Brain microvascular endothelial cell (primary cell): ENCODE results near the gene PDE4D.

Experiments used
- DNase-seq: peaks from one replicate; pipeline ENCODE4 v3.0.0-alpha.2; 2020
- H3K27ac ChIP-seq: fragments of 250-450 bp; sonication (Bioruptor Pico); 2 replicates; pipeline ENCODE4 v1.5.1; 2020; ENCODE audit warnings: mild to moderate bottlenecking, moderate library complexity
- H3K27me3 ChIP-seq: fragments of 250-450 bp; sonication (Bioruptor Pico); replicated peaks from 2 replicates; pipeline ENCODE4 v1.5.1; 2020; ENCODE audit warnings: mild to moderate bottlenecking
- H3K36me3 ChIP-seq: fragments of 250-450 bp; sonication (Bioruptor Pico); replicated peaks from 2 replicates; pipeline ENCODE4 v1.5.1; 2020; ENCODE audit warnings: mild to moderate bottlenecking
- H3K4me3 ChIP-seq: 2 replicates; pipeline ENCODE4 v1.5.1; 2011; ENCODE audit warnings: low read depth, mild to moderate bottlenecking, control low read depth, low read length, moderate library complexity
- in situ Hi-C: cut with HindIII; loops from 2 replicates; pipeline ENCODE4 v1.10.0; 2017; ENCODE audit warnings: low sequenced_read_pairs, low pct_ligation_motif_present
- TF ChIP-seq, protein P1 (sequence below): IDR thresholded peaks from 2 replicates; pipeline ENCODE4 v1.5.1; 2011; ENCODE audit warnings: low read depth, mild to moderate bottlenecking, moderate library complexity, low read length, control low read depth, inconsistent platforms; ENCODE audit errors: missing control alignments

PDE4D gene

GRCh38 chr5:59446356-59446755, 447.2 kb downstream of the PDE4D start:
- in situ Hi-C loops = no loop called here
- H3K27me3 ChIP-seq = no peaks in the 10 kb centered on the region
- H3K4me3 ChIP-seq = no peak overlapping the region
- TF ChIP-seq, protein P1, sequence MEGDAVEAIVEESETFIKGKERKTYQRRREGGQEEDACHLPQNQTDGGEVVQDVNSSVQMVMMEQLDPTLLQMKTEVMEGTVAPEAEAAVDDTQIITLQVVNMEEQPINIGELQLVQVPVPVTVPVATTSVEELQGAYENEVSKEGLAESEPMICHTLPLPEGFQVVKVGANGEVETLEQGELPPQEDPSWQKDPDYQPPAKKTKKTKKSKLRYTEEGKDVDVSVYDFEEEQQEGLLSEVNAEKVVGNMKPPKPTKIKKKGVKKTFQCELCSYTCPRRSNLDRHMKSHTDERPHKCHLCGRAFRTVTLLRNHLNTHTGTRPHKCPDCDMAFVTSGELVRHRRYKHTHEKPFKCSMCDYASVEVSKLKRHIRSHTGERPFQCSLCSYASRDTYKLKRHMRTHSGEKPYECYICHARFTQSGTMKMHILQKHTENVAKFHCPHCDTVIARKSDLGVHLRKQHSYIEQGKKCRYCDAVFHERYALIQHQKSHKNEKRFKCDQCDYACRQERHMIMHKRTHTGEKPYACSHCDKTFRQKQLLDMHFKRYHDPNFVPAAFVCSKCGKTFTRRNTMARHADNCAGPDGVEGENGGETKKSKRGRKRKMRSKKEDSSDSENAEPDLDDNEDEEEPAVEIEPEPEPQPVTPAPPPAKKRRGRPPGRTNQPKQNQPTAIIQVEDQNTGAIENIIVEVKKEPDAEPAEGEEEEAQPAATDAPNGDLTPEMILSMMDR = no peak
- no peak overlapping the region for H3K27ac ChIP-seq
- no peak for DNase-seq
- no peaks in the 10 kb centered on the region for H3K36me3 ChIP-seq

DNA sequence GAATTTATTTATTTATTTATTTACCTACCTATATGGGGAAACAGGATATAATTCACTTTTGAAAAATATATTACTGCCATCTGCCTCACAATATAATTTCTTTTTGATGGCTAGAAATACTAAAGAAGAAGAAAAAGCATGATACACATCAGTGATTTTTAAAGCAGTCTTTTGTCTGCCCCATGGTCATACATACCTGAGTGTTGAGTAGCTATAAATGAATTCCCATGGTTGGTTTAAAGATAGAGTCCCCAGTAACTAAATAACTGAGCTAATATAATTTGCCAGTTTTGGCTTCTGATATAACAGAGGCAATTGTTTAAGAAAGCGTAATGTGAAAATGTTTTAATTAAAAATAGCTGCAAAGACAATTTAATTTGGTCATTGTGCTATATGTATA, 447.8 kb downstream of the PDE4D start:
- no peaks in the 10 kb centered on the region for H3K27me3 ChIP-seq
- H3K4me3 ChIP-seq = no peak overlapping the region
- TF ChIP-seq, protein P1 = no peak
- no peaks in the 10 kb centered on the region for H3K36me3 ChIP-seq
- in situ Hi-C loops = no loop called here
- DNase-seq = no peak
- H3K27ac ChIP-seq = no peak overlapping the region

DNA sequence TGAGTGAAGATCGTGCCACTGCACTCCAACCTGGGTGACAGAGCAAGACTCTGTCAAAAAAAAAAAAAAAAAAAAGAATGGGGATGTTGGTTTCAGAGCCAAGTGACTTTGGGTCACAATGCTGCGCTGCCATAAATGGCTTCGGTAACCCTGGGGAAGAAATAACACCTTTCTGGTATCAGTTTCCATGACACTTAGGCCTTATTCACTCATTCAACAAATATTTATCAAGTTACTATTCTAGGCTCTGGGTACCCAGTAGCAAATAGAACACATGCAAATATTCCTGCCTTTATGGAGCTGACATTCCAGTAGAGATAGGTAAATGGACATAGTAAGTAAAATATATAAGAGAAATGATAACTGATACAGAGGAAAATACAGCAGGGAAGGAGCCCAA, 454.2 kb downstream of the PDE4D start:
- H3K27ac ChIP-seq = no peak overlapping the region
- no peak overlapping the region for H3K4me3 ChIP-seq
- DNase-seq = no peak
- H3K27me3 ChIP-seq = no peaks in the 10 kb centered on the region
- in situ Hi-C loops = no loop called here
- no peaks in the 10 kb centered on the region for H3K36me3 ChIP-seq
- TF ChIP-seq, protein P1 = no peak

DNA sequence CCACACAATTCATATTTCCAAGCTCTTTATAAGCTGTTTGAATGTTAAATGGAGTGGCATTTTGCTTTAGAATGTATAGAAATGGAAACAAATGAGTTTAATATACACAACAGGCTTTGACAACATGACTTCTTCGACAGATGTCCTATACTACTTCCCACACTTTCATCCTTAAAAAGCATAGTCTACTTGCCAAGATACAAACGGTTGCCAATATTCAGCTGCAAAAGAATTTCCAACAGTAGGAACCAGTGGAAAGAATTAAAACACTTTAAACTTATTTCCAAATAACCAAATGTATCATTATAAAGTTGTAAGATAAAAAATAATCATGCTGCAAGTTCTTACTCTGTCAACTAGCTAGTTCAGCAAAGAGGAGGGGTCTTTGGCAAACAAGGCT, 456.4 kb downstream of the PDE4D start:
- H3K27me3 ChIP-seq = no peaks in the 10 kb centered on the region
- H3K4me3 ChIP-seq = no peak overlapping the region
- in situ Hi-C loops = no loop called here
- no peak for DNase-seq
- TF ChIP-seq, protein P1 = no peak
- H3K27ac ChIP-seq = no peak overlapping the region
- no peaks in the 10 kb centered on the region for H3K36me3 ChIP-seq

DNA sequence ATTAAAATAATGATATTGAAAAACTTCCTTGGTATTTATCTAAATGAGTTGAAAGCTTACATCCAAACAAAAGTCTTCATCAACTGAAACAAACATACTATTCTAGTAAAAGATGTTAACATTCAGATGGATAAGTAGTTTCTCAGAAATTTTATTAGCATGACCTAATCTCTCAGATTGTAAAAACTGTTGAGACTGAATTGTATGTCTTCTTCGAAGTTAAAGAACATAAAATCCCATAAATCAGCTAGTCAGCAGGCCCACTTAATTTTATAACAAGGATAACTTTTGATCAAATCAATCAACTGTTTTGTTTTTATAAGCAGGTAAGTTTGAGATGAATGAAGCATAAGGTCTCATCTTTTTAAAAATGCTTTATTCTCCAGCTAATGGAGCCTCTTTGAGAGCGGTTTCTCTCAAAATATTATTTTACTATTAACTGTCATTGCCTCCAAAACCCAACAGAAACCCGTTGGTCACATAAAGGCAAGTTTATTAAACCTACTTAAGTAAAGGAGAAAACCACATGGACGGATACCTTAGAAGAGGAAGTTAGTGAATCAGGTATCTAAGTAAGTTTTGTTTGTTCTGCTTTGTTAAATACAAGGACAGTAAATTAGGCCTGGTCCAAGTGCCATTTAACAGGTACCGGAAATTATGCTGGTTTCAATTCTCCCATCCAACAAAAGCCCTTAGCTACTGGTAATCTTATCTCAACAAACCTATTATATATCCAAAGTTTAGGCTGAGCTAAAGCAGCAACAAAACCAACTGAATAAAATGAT, 457.0 kb downstream of the PDE4D start:
- Histone ChIP-seq H3K27me3 (no peaks in the 10 kb centered on the region), H3K36me3 (no peaks in the 10 kb centered on the region), H3K27ac (no peak overlapping the region), H3K4me3 (no peak overlapping the region)
- DNase-seq = no peak
- TF ChIP-seq, protein P1 = no peak
- in situ Hi-C loops = no loop called here

DNA sequence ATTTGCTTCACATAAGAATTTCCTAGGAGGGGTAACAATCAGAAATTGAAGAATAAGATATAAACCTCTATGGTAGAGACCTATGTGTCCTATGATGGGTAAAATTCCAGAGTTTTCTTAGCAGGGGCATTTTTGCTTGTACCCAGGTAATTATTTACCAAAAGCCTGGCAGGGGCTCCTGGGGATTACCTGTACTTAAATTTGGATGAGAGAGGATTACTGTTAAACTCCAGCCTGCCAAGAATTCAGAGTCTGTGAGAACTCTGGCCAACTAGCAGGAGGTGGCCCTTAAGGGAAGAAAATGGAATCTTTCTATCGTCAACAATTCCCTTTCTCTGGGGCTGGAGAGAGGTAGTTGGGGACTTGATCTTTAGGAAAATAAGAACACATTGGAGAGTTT, 460.4 kb downstream of the PDE4D start:
- TF ChIP-seq, protein P1 = no peak
- DNase-seq = no peak
- Histone ChIP-seq H3K4me3 (no peak overlapping the region), H3K36me3 (no peaks in the 10 kb centered on the region), H3K27me3 (no peaks in the 10 kb centered on the region), H3K27ac (no peak overlapping the region)
- in situ Hi-C loops = no loop called here
